ENCODE measurements around the gene CPVL. TPM values are rescaled to one million over a fixed set of nuclear protein-coding genes. Genes with fewer than 3 reads are reported as not detected.
"Not testable (repeated sequence)": the region's sequence is repeated elsewhere in the genome, so short reads cannot be mapped to it uniquely, and the experiment has no call there.

Gene CPVL
- total RNA-seq, 1 donor from 2014 or later, result 0.32 TPM

GRCh38 chr7:29122081-29122480 is 24.3 kb downstream of the CPVL start:
- intact Hi-C loops (cut with micrococcal nuclease), result no loop called here

DNA sequence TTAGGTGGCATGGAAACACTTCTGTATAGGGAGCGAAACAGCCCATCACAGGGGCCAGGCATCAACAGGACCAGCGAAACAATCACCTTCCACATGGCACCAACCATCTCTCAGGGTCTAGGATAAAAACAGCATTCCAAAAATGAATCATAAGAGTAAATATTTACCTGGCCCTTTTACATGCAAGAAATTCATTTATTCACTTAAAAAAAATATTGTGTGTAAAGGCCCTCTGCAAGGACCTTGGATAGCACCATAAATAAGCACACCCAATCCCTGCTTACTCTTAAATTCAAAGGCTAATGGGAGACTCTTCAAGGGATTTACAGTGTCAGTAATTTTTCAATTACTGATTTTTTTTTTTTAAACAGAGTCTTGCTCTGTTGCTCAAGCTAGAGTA is 25.4 kb downstream of the CPVL start:
- intact Hi-C loops (cut with micrococcal nuclease), result no loop called here

GRCh38 chr7:29119538-29119937 is 26.8 kb downstream of the CPVL start:
- intact Hi-C loops (cut with micrococcal nuclease), result no loop called here

DNA sequence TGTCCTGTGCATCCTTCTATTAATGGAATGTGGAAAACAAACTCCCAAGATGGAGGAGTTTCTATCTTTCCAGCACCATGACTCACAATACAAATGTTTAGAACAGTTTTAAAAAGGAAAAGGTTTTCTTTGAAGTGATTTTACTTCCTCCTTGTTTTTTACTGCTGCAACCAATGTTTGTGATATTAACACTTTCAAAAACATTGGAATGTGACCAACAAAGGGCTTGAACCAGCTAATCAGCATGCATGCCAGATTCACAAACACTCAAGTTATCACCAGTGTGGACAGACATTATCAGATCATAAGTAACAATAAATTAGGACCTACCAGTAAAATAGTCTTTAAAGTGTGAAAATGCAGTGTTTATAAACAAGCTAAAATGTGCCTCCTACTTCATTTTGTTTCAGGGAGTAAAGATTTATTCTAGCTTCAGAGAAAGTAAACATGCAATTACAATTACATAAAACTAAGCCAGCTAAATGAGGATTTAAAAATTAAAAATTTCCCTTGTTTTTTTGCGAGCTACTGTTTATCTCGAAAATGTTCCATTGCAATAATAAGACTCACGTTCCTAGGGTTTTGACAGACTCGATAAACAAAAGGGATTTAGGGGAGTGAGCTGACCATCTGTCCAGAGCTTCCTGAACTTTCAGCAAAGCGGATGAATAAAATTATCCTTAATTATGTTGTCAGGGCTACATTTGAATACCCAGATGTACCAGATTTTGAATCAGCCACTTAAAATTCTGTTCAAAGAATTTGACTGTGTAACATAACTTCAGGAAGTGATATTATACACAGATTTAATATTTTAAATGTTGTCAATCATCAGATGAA is 29.8 kb downstream of the CPVL start:
- intact Hi-C loops (cut with micrococcal nuclease), result no loop called here

- intact Hi-C loops (cut with micrococcal nuclease), result no loop called here
Measured at GRCh38 chr7:29115753-29116152, 30.6 kb downstream of the CPVL start.

DNA sequence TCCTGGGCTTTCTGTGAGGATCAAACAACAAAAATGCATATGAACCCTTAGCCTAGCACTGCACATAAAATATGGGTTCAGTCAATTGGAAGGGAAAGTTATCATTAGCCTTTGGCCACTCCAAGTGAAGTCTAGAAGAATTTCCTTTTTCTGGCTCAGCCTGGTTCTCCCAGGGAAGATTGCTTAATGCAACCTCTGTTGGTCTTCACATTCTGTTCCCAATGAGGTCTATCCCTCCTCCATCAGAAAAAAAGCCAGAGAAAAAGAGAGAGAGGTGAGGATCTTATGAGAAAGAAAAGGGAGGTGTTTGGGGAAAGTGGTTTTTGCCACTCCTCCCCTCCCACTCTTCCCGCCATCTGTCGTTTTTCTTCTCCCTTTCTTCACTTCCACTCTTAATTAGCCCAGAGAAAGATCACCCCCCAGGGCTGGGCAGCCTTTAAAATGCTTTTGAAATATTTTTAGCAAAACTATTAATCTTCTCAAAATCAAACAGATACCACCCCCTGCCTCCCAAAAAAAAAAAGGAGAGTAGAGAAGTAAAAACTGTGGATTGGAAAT is 31.1 kb downstream of the CPVL start:
- intact Hi-C loops (cut with micrococcal nuclease), result no loop called here

- intact Hi-C loops (cut with micrococcal nuclease), result not testable (repeated sequence)
Measured at GRCh38 chr7:29114266-29114665, 32.1 kb downstream of the CPVL start.

- intact Hi-C loops (cut with micrococcal nuclease), result no loop called here
Measured at GRCh38 chr7:29113384-29114102, 32.8 kb downstream of the CPVL start.

GRCh38 chr7:29112721-29113120 is 33.6 kb downstream of the CPVL start:
- intact Hi-C loops (cut with micrococcal nuclease), result no loop called here

DNA sequence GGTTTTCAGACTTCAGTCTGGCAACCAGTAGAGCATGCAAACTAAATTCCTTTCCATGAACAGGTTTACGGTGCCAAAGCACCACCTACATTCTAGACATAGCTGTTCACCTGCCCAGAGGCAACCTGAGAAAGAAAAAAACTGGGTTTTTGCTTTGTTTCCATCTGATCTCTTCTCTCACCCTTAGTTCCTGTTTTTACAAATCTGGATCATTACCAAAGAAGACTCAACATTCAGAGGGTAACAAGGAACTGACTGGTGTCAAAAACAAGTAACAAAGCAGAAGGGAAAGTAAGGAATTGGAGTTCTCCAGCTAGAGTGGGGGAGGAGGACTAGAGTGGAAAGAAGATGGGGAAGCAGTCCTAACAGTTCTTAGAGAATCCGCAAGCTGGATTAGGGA is 36.4 kb downstream of the CPVL start:
- intact Hi-C loops (cut with micrococcal nuclease), result loop anchor here (10.0 kb wide), 1 partner anchor 155 kb away; the partner anchor contains the start of gene TRIL

DNA sequence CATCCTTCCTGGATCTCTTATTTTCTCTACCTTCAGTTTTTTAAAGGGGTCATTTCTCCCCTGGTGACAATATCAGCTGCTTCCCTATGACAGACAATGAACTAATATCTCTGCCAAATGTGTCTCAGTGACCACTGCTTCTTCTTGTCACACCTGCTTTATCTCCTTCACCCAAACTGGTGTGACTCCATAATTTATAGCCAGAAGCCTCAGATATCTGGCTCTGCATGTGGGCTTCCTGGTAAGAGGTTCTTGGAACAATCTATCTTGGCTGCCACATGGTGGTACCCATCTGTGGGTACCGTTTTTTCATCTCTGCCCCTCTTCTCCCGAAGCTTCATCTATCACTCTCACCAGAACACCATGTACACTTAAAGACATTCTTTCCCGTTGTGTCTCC is 37.0 kb downstream of the CPVL start:
- intact Hi-C loops (cut with micrococcal nuclease), result loop anchor here (10.0 kb wide), 1 partner anchor 155 kb away; the partner anchor contains the start of gene TRIL

GRCh38 chr7:29107056-29107455 is 39.3 kb downstream of the CPVL start:
- intact Hi-C loops (cut with micrococcal nuclease), result loop anchor here (2.0 to 10.0 kb wide), 2 partner anchors 152 to 302 kb away; partner anchors contain the start of gene TRIL

- intact Hi-C loops (cut with micrococcal nuclease), result loop anchor here (1.0 to 10.0 kb wide), 4 partner anchors 152 to 302 kb away; partner anchors contain the start of gene TRIL
Measured at GRCh38 chr7:29106669-29106988, 39.7 kb downstream of the CPVL start.

GRCh38 chr7:29105752-29106668 is 40.3 kb downstream of the CPVL start:
- intact Hi-C loops (cut with micrococcal nuclease), result loop anchor here (1.0 to 10.0 kb wide), 4 partner anchors 151 to 303 kb away; partner anchors contain the start of gene TRIL

- intact Hi-C loops (cut with micrococcal nuclease), result loop anchor here (10.0 kb wide), 1 partner anchor 150 kb away; the partner anchor contains the start of gene TRIL
Measured at GRCh38 chr7:29105191-29105590, 41.1 kb downstream of the CPVL start.

GRCh38 chr7:29102558-29103151 is 43.7 kb downstream of the CPVL start:
- intact Hi-C loops (cut with micrococcal nuclease), result loop anchor here (1.0 to 10.0 kb wide), 2 partner anchors 148 to 175 kb away; partner anchors contain the start of gene TRIL

DNA sequence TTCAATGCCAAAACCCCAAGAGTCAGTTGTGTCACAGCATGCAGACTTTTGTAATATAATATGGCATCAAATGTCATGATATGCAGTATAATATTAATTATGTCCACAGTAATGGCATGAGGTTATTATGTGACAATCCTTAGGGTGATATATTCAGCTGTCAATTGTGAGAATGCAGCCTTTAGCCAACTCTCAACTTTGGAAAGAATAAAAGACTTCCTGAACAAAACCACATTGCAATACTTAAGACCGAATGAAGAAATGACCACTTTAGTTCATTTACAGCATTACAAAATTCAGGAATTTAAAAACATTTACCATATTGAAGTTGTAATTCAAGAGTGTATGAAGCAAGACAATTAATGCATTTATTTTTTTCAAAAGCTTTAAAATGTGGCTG is 45.4 kb downstream of the CPVL start:
- intact Hi-C loops (cut with micrococcal nuclease), result loop anchor here (10.0 kb wide), 1 partner anchor 146 kb away; the partner anchor contains the start of gene TRIL

- intact Hi-C loops (cut with micrococcal nuclease), result loop anchor here (10.0 kb wide), 1 partner anchor 145 kb away; the partner anchor contains the start of gene TRIL
Measured at GRCh38 chr7:29099896-29100847, 46.2 kb downstream of the CPVL start.

DNA sequence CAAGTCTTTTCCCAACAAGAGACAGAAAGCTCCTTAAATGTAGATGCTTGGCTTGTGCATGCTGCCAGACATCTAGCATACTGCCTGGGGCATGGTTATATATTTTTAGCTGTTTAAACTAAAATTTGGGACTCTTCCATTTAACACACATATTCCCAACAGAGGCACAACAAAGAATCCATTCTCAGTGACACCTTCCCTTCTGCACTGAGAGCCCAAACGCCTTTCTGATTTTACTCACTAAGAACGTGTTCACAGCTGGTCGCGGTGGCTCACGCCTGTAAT is 49.9 kb downstream of the CPVL start:
- intact Hi-C loops (cut with micrococcal nuclease), result no loop called here

Measured in T-helper 2 cell treated with Interferon-gamma antibody and Interleukin-4, amounts not matched to agents 100 ng/mL and 5 ng/mL, for 36 hours (primary cell).